Heart left ventricle (tissue), 16 donors: Measurements from ENCODE around the gene PUM1. TPM values are rescaled to one million over a fixed set of nuclear protein-coding genes. Genes with fewer than 3 reads are reported as not detected.
"Not testable (repeated sequence)": the region's sequence is repeated elsewhere in the genome, so short reads cannot be mapped to it uniquely, and the experiment has no call there.

ENCODE experiments used
- ATAC-seq, 4 donors: fragments of 200-7000 bp; cut with Tn5 transposase; one replicate each; pipeline ENCODE4 v1.9.1; 2020 to 2022; ENCODE audit warnings: moderate library complexity in 4 of 4, mild to moderate bottlenecking in 3 of 4, moderate number of reproducible peaks in 1 of 4
- DNase-seq, 5 donors: peaks; one replicate each; pipeline ENCODE4 v3.0.0-alpha.2; 2020
- H3K27ac ChIP-seq, 12 donors: fragments of 200-600 bp; sonication (generic) in 4 of 12; one replicate each; pipeline versions ENCODE4 v1.5.0 to v1.8.0; 2016 to 2022; ENCODE audit warnings: mild to moderate bottlenecking in 2 of 12
- H3K27me3 ChIP-seq, 9 donors: fragments of 200-600 bp; sonication (generic) in 2 of 9; one replicate each; pipeline versions ENCODE4 v1.5.1 to v1.8.0; 2016 to 2022; ENCODE audit warnings: mild to moderate bottlenecking in 3 of 9
- H3K36me3 ChIP-seq, 9 donors: fragments of 200-600 bp; sonication (generic) in 2 of 9; one replicate each; pipeline versions ENCODE4 v1.5.0 to v1.8.0; 2018 to 2022; ENCODE audit warnings: mild to moderate bottlenecking in 2 of 9
- H3K4me1 ChIP-seq, 12 donors: fragments of 200-600 bp; sonication (generic) in 4 of 12; one replicate each; pipeline versions ENCODE4 v1.5.0 to v1.8.0; 2016 to 2022; ENCODE audit warnings: mild to moderate bottlenecking in 3 of 12
- H3K4me3 ChIP-seq, 12 donors: fragments of 200-600 bp; sonication (generic) in 4 of 12; one replicate each; pipeline versions ENCODE4 v1.5.0 to v1.8.0; 2017 to 2022; ENCODE audit warnings: mild to moderate bottlenecking in 9 of 12, moderate library complexity in 4 of 12
- H3K9me3 ChIP-seq, 12 donors: fragments of 200-600 bp; sonication (generic) in 4 of 12; one replicate each; pipeline versions ENCODE4 v1.5.0 to v1.8.0; 2016 to 2022; ENCODE audit warnings: mild to moderate bottlenecking in 1 of 12
- CTCF ChIP-seq, 12 donors: fragments of 200-600 bp; sonication (generic) in 4 of 12; IDR thresholded peaks; one replicate each; pipeline versions ENCODE4 v1.5.0 to v1.8.0; 2018 to 2022; ENCODE audit warnings: antibody characterized with exemption in 12 of 12, mild to moderate bottlenecking in 5 of 12
- POLR2A ChIP-seq, 2 donors: fragments of 450-650 bp; IDR thresholded peaks; one replicate each; pipeline ENCODE4 v1.6.1; 2017; ENCODE audit warnings: antibody characterized with exemption in 2 of 2, mild to moderate bottlenecking in 2 of 2, moderate library complexity in 2 of 2
- WGBS, 4 donors: extraction: QIAGEN DNeasy Blood & Tissue Kit in 2 of 4; methylation state at CpG; one replicate each; pipeline versions ENCODE4 v1.1.5 to v1.1.7; 2013 to 2018; 5-methylcytosine and 5-hydroxymethylcytosine counted together
- intact Hi-C, 10 donors: fragments of 100-400 bp; cut with DNase I; formaldehyde crosslinking; loops; one replicate each; pipeline versions ENCODE4 v1.11.1 to v1.14.2; 2022
- polyA plus RNA-seq, 2 donors: library from polyadenylated mRNA; stranded (reverse); fragments of 200-250 nt; gene quantifications; one replicate each; pipeline ENCODE4 v1.2.3, GENCODE V29; 2013
- total RNA-seq, 9 donors: library from RNA; depleted of rRNA in 2 of 9; stranded (reverse); fragments of >200 nt in 2 of 9; fragmentation: NEBNext Ultra II Directional in 3 of 9; extraction: Animal tissue kit (Norgen Biotek cat#: 25700) in 3 of 9; gene quantifications; one replicate each; pipeline versions ENCODE4 v1.1.0 to v1.2.4, GENCODE V29; 2016 to 2023
- donor health status: ischemic (EF 13 %, LVEDD 7.1; RV severe dilation, severe dysfunction).
- donor health status: healthy with polysubstance abuse.
- donor health status: DM: no; HTN: yes; CAD: no.
- donor health status: DM: no; HTN: no; CAD: no.
- donor health status: ischemic (EF 25% LVEDD 6.9; RV normal size, moderate dysfunction).
- donor health status: ischemic (EF 25% LVEDD 5.7; RV mildly dilated, moderate dysfunction).
- donor health status: healthy.
- donor health status: DM: yes; HTN: yes; CAD: no.
- donor health status: ischemic (EF 35%, LVEDD 5.7; RV mildly dilated, moderate dysfunction).
- donor health status: nonischemic (EF 11% LVEDD 7.7; RV severe dilation, severe dysfunction).
- donor health status: DM: yes; HTN: yes; CAD: no.
- donor health status: PGD.
- donor health status: ischemic (EF 29% LVEDD 5.4; RV normal size, mild dysfunction).
- donor health status: nonischemic (EF 23%, LVEDD 6.1; RV moderate dilation, normal function).

The PUM1 gene
- total and polyA plus RNA-seq, 11 donors = 19.2 to 96.3 (median 70.7) TPM

GRCh38 chr1:31055501-31055900, 10.0 kb downstream of the PUM1 start:
- Histone ChIP-seq H3K9me3 (no peaks in the 10 kb centered on the region), H3K27ac (no peak overlapping the region), H3K36me3 (peaks cover 0 to 68% (median 46%) of the 10 kb centered on the region in 9 donors), H3K4me3 (no peak overlapping the region), H3K4me1 (peaks cover 0 to 92% (median 40%) of the 10 kb centered on the region in 12 donors), H3K27me3 (no peaks in the 10 kb centered on the region)
- ATAC-seq (no peak), DNase-seq (no peak)
- intact Hi-C loops = no loop called here
- no peak for TF ChIP-seq POLR2A (IDR thresholded peaks at IDR 0.05)
- TF ChIP-seq CTCF (IDR thresholded peaks at IDR 0.05) = no peak
- 50 to 60% (median 57%) methylated on average over 3 of the region's 3 CpGs for WGBS, 4 donors

GRCh38 chr1:31054958-31055481, 10.5 kb downstream of the PUM1 start:
- Histone ChIP-seq H3K9me3 (no peaks in the 10 kb centered on the region), H3K4me3 (no peak overlapping the region), H3K36me3 (peaks cover 0 to 72% (median 46%) of the 10 kb centered on the region in 9 donors), H3K27ac (no peak overlapping the region), H3K27me3 (no peaks in the 10 kb centered on the region), H3K4me1 (peaks cover 0 to 89% (median 40%) of the 10 kb centered on the region in 12 donors)
- ATAC-seq (no peak), DNase-seq (no peak)
- TF ChIP-seq CTCF (IDR thresholded peaks at IDR 0.05) (no peak), POLR2A (IDR thresholded peaks at IDR 0.05) (no peak)
- WGBS, 4 donors = 75 to 82% (median 79%) methylated on average over 5 of the region's 5 CpGs
- intact Hi-C loops = no loop called here

- Histone ChIP-seq H3K9me3 (no peaks in the 10 kb centered on the region), H3K27ac (no peak overlapping the region), H3K4me1 (peaks cover 0 to 82% (median 38%) of the 10 kb centered on the region in 12 donors), H3K27me3 (no peaks in the 10 kb centered on the region), H3K36me3 (peaks cover 0 to 67% (median 46%) of the 10 kb centered on the region in 9 donors), H3K4me3 (no peak overlapping the region)
- intact Hi-C loops = no loop called here
- DNase-seq (no peak), ATAC-seq (no peak)
- 59 to 71% (median 66%) methylated on average over 3 of the region's 3 CpGs for WGBS, 4 donors
- TF ChIP-seq POLR2A (IDR thresholded peaks at IDR 0.05) = no peak
- TF ChIP-seq CTCF (IDR thresholded peaks at IDR 0.05) = no peak
These were observed 11.2 kb downstream of the PUM1 start for GRCh38 chr1:31054349-31054748.

- H3K27me3 ChIP-seq, DNase-seq, ATAC-seq, H3K4me3 ChIP-seq, intact Hi-C loops, H3K9me3 ChIP-seq, H3K27ac ChIP-seq: not testable (repeated sequence)
- WGBS, 4 donors = 75 to 91% (median 85%) methylated on average over 14 of the region's 14 CpGs
- Histone ChIP-seq H3K36me3 (peaks cover 0 to 55% (median 29%) of the 10 kb centered on the region in 9 donors), H3K4me1 (peaks cover 0 to 77% (median 33%) of the 10 kb centered on the region in 12 donors)
These were observed 12.9 kb downstream of the PUM1 start for GRCh38 chr1:31052613-31053012.

GRCh38 chr1:31051611-31052010, 13.9 kb downstream of the PUM1 start:
- peaks cover 0 to 76% (median 36%) of the 10 kb centered on the region in 12 donors for H3K4me1 ChIP-seq
- H3K27ac ChIP-seq = no peak overlapping the region
- no peak overlapping the region for H3K4me3 ChIP-seq
- no peak for TF ChIP-seq CTCF (IDR thresholded peaks at IDR 0.05)
- TF ChIP-seq POLR2A (IDR thresholded peaks at IDR 0.05) = no peak
- ATAC-seq (no peak), DNase-seq (no peak)
- no peaks in the 10 kb centered on the region for H3K27me3 ChIP-seq
- WGBS, 4 donors = 79 to 88% (median 83%) methylated on average over 1 of the region's 1 CpG
- peaks cover 0 to 48% (median 26%) of the 10 kb centered on the region in 9 donors for H3K36me3 ChIP-seq
- intact Hi-C loops = no loop called here
- H3K9me3 ChIP-seq = no peaks in the 10 kb centered on the region

- Histone ChIP-seq H3K36me3 (peaks cover 0 to 55% (median 16%) of the 10 kb centered on the region in 9 donors), H3K4me1 (peaks cover 0 to 39% (median 15%) of the 10 kb centered on the region in 12 donors)
- ATAC-seq, H3K27ac ChIP-seq, intact Hi-C loops, DNase-seq, H3K4me3 ChIP-seq, H3K9me3 ChIP-seq, H3K27me3 ChIP-seq: not testable (repeated sequence)
- WGBS, 4 donors = 69 to 84% (median 77%) methylated on average over 5 of the region's 5 CpGs
These were observed 18.0 kb downstream of the PUM1 start for GRCh38 chr1:31047507-31047906.
